Measurements from ENCODE around the gene SPEG. TPM values are rescaled to one million over a fixed set of nuclear protein-coding genes. Genes with fewer than 3 reads are reported as not detected.

The SPEG gene
- total RNA-seq, 1 experiment from 2014 or later = 16.7 TPM

GRCh38 chr2:219489315-219489714 is 54.7 kb downstream of the SPEG start:
- Mint-ChIP-seq H3K4me1 (ENCODE audit: low read depth, unreplicated experiment) (no peaks in the 10 kb centered on the region), H3K36me3 (ENCODE audit: insufficient read depth, unreplicated experiment) (no peaks in the 10 kb centered on the region), H3K9me3 (ENCODE audit: low read depth, unreplicated experiment) (no peaks in the 10 kb centered on the region), H3K4me3 (ENCODE audit: low read depth, unreplicated experiment) (no peak overlapping the region), H3K27me3 (ENCODE audit: unreplicated experiment) (peaks cover 69% of the 10 kb centered on the region), H3K27ac (ENCODE audit: unreplicated experiment) (no peak overlapping the region)
- DNase-seq = no peak
- BruUV-seq (replicated peaks) = no TSS peak
- intact Hi-C loops (cut with micrococcal nuclease; ENCODE audit: unreplicated experiment) = no loop called here
- CTCF ChIA-PET = no interaction called here
- TF ChIP-seq, protein P1, sequence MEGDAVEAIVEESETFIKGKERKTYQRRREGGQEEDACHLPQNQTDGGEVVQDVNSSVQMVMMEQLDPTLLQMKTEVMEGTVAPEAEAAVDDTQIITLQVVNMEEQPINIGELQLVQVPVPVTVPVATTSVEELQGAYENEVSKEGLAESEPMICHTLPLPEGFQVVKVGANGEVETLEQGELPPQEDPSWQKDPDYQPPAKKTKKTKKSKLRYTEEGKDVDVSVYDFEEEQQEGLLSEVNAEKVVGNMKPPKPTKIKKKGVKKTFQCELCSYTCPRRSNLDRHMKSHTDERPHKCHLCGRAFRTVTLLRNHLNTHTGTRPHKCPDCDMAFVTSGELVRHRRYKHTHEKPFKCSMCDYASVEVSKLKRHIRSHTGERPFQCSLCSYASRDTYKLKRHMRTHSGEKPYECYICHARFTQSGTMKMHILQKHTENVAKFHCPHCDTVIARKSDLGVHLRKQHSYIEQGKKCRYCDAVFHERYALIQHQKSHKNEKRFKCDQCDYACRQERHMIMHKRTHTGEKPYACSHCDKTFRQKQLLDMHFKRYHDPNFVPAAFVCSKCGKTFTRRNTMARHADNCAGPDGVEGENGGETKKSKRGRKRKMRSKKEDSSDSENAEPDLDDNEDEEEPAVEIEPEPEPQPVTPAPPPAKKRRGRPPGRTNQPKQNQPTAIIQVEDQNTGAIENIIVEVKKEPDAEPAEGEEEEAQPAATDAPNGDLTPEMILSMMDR (IDR thresholded peaks at IDR 0.05; ENCODE audit: unreplicated experiment) = no peak

DNA sequence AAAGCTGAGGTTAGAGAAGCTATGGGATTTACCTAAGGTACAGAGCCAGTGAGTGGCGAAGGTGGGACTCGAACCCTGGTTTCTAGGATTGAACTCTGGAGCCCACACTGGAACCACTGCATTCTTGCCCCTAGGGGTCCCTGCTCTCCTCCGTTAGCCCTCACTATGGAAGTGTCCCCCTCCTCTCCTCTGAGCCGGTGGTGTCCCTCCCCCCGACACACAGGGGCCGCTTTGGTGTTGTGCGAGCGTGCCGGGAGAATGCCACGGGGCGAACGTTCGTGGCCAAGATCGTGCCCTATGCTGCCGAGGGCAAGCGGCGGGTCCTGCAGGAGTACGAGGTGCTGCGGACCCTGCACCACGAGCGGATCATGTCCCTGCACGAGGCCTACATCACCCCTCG is 55.5 kb downstream of the SPEG start:
- H3K9me3 Mint-ChIP-seq (ENCODE audit: low read depth, unreplicated experiment) = no peaks in the 10 kb centered on the region
- CTCF ChIA-PET = no interaction called here
- TF ChIP-seq, protein P1 (IDR thresholded peaks at IDR 0.05; ENCODE audit: unreplicated experiment) = peak; percentile 21
- no peaks in the 10 kb centered on the region for H3K4me1 Mint-ChIP-seq (ENCODE audit: low read depth, unreplicated experiment)
- peaks cover 73% of the 10 kb centered on the region for H3K27me3 Mint-ChIP-seq (ENCODE audit: unreplicated experiment)
- intact Hi-C loops (cut with micrococcal nuclease; ENCODE audit: unreplicated experiment) = no loop called here
- H3K36me3 Mint-ChIP-seq (ENCODE audit: insufficient read depth, unreplicated experiment) = no peaks in the 10 kb centered on the region
- BruUV-seq (replicated peaks) = no TSS peak
- no peak overlapping the region for H3K27ac Mint-ChIP-seq (ENCODE audit: unreplicated experiment)
- no peak overlapping the region for H3K4me3 Mint-ChIP-seq (ENCODE audit: low read depth, unreplicated experiment)
- no peak for DNase-seq

- DNase-seq = no peak
- H3K36me3 Mint-ChIP-seq (ENCODE audit: insufficient read depth, unreplicated experiment) = no peaks in the 10 kb centered on the region
- TF ChIP-seq, protein P1 (IDR thresholded peaks at IDR 0.05; ENCODE audit: unreplicated experiment) = no peak
- no TSS peak for BruUV-seq (replicated peaks)
- no peak overlapping the region for H3K27ac Mint-ChIP-seq (ENCODE audit: unreplicated experiment)
- H3K9me3 Mint-ChIP-seq (ENCODE audit: low read depth, unreplicated experiment) = no peaks in the 10 kb centered on the region
- H3K27me3 Mint-ChIP-seq (ENCODE audit: unreplicated experiment) = peaks cover 72% of the 10 kb centered on the region
- intact Hi-C loops (cut with micrococcal nuclease; ENCODE audit: unreplicated experiment) = no loop called here
- no peaks in the 10 kb centered on the region for H3K4me1 Mint-ChIP-seq (ENCODE audit: low read depth, unreplicated experiment)
- H3K4me3 Mint-ChIP-seq (ENCODE audit: low read depth, unreplicated experiment) = no peak overlapping the region
- CTCF ChIA-PET = no interaction called here
Observed at GRCh38 chr2:219490600-219491130, 56.0 kb downstream of the SPEG start.

- peaks cover 64% of the 10 kb centered on the region for H3K27me3 Mint-ChIP-seq (ENCODE audit: unreplicated experiment)
- no peaks in the 10 kb centered on the region for H3K4me1 Mint-ChIP-seq (ENCODE audit: low read depth, unreplicated experiment)
Observed at GRCh38 chr2:219491278-219491963, 56.8 kb downstream of the SPEG start.

More at GRCh38 chr2:219491278-219491963, 56.8 kb downstream of the SPEG start:
- TF ChIP-seq, protein P1 (IDR thresholded peaks at IDR 0.05; ENCODE audit: unreplicated experiment) = no peak
- no peak for DNase-seq
- intact Hi-C loops (cut with micrococcal nuclease; ENCODE audit: unreplicated experiment) = no loop called here
- no TSS peak for BruUV-seq (replicated peaks)
- Mint-ChIP-seq H3K36me3 (ENCODE audit: insufficient read depth, unreplicated experiment) (no peaks in the 10 kb centered on the region), H3K9me3 (ENCODE audit: low read depth, unreplicated experiment) (no peaks in the 10 kb centered on the region), H3K4me3 (ENCODE audit: low read depth, unreplicated experiment) (no peak overlapping the region), H3K27ac (ENCODE audit: unreplicated experiment) (no peak overlapping the region)
- CTCF ChIA-PET = no interaction called here

Measured in Calu3 (cell line).